ENCODE data around the gene APP. TPM values are rescaled to one million over a fixed set of nuclear protein-coding genes. Genes with fewer than 3 reads are reported as not detected.

The APP gene
- total RNA-seq, 5 donors from 2014 or later (not counting 1 experiment from before 2014, with no cell fraction given) = 33.7 to 44.7 (median 37.5) TPM

DNA sequence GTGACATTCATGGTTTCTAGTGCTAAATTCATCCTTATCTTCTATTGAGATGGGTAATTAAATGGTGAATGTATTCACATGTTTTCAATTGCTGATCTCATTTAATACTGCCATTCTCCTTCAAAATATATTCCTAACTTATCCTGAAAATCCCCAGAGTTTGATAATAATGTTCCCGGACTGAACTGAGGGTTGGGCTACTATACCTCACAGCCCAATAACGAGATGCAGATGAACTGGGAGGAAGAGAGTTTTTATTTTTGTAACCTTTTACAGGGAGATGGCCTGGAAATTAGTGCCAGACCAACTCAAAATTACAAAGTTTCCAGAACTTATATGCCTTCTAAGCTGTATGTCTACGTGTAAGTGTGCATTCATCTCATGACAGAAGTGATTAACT lies 210.8 kb downstream of the APP start:
- no peaks in the 10 kb centered on the region for H3K4me1 ChIP-seq (ENCODE audit: control insufficient read depth in 1 of 2, extremely low read depth in 1 of 2, insufficient read depth in 2 of 2, low read length in 2 of 2)
- H3K4me3 ChIP-seq (ENCODE audit: control insufficient read depth in 1 of 2, extremely low read depth in 1 of 2, low read length in 1 of 2) = no peak overlapping the region
- Mint-ChIP-seq H3K4me1 (peaks cover 0 to 7% (median 3%) of the 10 kb centered on the region in 3 donors), H3K9me3 (no peaks in the 10 kb centered on the region), H3K27me3 (no peaks in the 10 kb centered on the region), H3K4me3 (no peak overlapping the region), H3K27ac (no peak overlapping the region), H3K36me3 (peaks cover 23% of the 10 kb centered on the region)
- no peaks in the 10 kb centered on the region for H3K27me3 ChIP-seq (replicated peaks in 1 of 2; ENCODE audit: control insufficient read depth in 2 of 2, extremely low read depth in 1 of 2, insufficient read depth in 2 of 2, low read length in 1 of 2)
- peaks cover 0 to 3% of the 10 kb centered on the region in 2 donors for H3K36me3 ChIP-seq (ENCODE audit: control insufficient read depth in 2 of 2, extremely low read depth in 1 of 2, insufficient read depth in 1 of 2, low read length in 1 of 2)
- WGBS (ENCODE audit: insufficient coverage) = no CpG with 5 or more reads among the region's 3 CpGs
- ChIA-PET CTCF (no interaction called here), POLR2A (no interaction called here)
- ATAC-seq (replicated peaks in 1 of 4) = no peak
- DNase-seq = no peak
- H3K27ac ChIP-seq (ENCODE audit: low read length) = no peak overlapping the region
- H3K9me3 ChIP-seq = no peaks in the 10 kb centered on the region

DNA sequence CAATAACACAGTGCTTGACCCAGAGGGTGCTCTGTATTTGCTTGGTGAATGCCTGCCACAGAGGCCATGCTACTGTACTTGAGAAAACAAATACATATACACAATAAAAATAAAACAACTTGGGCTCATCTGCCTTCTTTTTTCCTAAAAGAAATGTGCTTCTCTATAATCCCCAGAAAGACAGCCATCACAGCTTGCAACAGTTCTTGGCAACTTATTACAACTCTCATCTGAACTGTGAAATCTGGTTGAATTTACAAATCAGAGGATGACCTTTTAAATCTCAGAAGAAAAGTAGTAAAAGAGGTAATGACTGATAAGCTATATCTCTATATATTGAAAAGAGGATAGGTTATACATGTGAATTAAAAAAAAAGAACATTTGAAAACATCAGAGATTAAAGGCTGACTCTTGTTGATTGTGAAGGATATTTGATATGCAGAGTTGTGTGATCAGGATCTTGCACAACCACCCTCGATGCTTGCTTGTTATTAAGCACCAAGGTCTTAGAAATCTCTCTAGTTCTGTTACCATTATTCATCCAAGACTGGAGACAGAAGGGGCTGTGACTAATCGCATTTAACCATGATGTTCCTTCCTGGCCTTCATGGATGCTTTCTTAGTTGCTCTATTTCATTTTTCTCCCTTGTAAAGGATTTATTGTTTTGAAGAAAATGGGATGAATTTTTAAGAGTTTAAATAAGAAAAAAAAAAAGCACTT lies 213.4 kb downstream of the APP start:
- peaks cover 0 to 7% (median 3%) of the 10 kb centered on the region in 3 donors for H3K4me1 Mint-ChIP-seq
- H3K9me3 ChIP-seq = no peaks in the 10 kb centered on the region
- H3K4me3 ChIP-seq (ENCODE audit: control insufficient read depth in 1 of 2, extremely low read depth in 1 of 2, low read length in 1 of 2) = no peak overlapping the region
- peaks cover 29% of the 10 kb centered on the region for H3K36me3 Mint-ChIP-seq
- WGBS (ENCODE audit: insufficient coverage) = no CpG with 5 or more reads among the region's 2 CpGs
- H3K4me1 ChIP-seq (ENCODE audit: control insufficient read depth in 1 of 2, extremely low read depth in 1 of 2, insufficient read depth in 2 of 2, low read length in 2 of 2) = no peaks in the 10 kb centered on the region
- DNase-seq (no peak), ATAC-seq (replicated peaks in 1 of 4) (no peak)
- H3K27me3 ChIP-seq (replicated peaks in 1 of 2; ENCODE audit: control insufficient read depth in 2 of 2, extremely low read depth in 1 of 2, insufficient read depth in 2 of 2, low read length in 1 of 2) = no peaks in the 10 kb centered on the region
- no peaks in the 10 kb centered on the region for H3K27me3 Mint-ChIP-seq
- H3K36me3 ChIP-seq (ENCODE audit: control insufficient read depth in 2 of 2, extremely low read depth in 1 of 2, insufficient read depth in 1 of 2, low read length in 1 of 2) = peaks cover 0 to 3% of the 10 kb centered on the region in 2 donors
- no peak overlapping the region for H3K4me3 Mint-ChIP-seq
- no peak overlapping the region for H3K27ac Mint-ChIP-seq
- ChIA-PET CTCF (no interaction called here), POLR2A (interaction anchor here in 1 of 2 donors (0.6 kb wide), 1 partner anchor 42 kb away, joined by 3 read pairs; no protein-coding TSS in a partner anchor)
- H3K9me3 Mint-ChIP-seq = no peaks in the 10 kb centered on the region
- H3K27ac ChIP-seq (ENCODE audit: low read length) = no peak overlapping the region

DNA sequence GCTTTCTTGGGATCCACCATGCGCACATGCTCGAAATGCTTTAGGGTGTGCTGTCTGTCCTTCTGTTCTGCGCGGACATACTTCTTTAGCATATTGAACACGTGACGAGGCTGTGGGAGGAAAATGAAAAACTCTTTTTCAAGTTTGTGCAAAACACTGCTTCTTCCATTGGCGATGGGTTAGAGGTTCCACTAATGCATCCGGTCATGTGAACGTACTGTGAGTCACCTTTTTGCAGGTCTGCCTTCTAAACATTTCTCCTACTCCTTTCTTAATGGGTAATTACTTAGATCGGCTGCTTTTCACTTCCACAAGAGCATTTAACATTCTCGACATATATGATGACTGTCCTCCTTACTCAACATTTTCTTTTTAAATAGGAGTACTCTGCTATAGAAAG lies 214.9 kb downstream of the APP start:
- Histone ChIP-seq H3K27ac (ENCODE audit: low read length) (no peak overlapping the region), H3K9me3 (no peaks in the 10 kb centered on the region), H3K27me3 (replicated peaks in 1 of 2; ENCODE audit: control insufficient read depth in 2 of 2, extremely low read depth in 1 of 2, insufficient read depth in 2 of 2, low read length in 1 of 2) (no peaks in the 10 kb centered on the region), H3K36me3 (ENCODE audit: control insufficient read depth in 2 of 2, extremely low read depth in 1 of 2, insufficient read depth in 1 of 2, low read length in 1 of 2) (peaks cover 0 to 3% of the 10 kb centered on the region in 2 donors), H3K4me1 (ENCODE audit: control insufficient read depth in 1 of 2, extremely low read depth in 1 of 2, insufficient read depth in 2 of 2, low read length in 2 of 2) (no peaks in the 10 kb centered on the region), H3K4me3 (ENCODE audit: control insufficient read depth in 1 of 2, extremely low read depth in 1 of 2, low read length in 1 of 2) (no peak overlapping the region)
- 98% methylated on average over 7 of the region's 11 CpGs for WGBS (ENCODE audit: insufficient coverage)
- ATAC-seq (replicated peaks in 1 of 4) (no peak), DNase-seq (no peak)
- Mint-ChIP-seq H3K36me3 (peaks cover 36% of the 10 kb centered on the region), H3K4me1 (no peaks in the 10 kb centered on the region), H3K4me3 (no peak overlapping the region), H3K27me3 (no peaks in the 10 kb centered on the region), H3K9me3 (no peaks in the 10 kb centered on the region), H3K27ac (no peak overlapping the region)
- POLR2A ChIA-PET = no interaction called here
- CTCF ChIA-PET = no interaction called here

DNA sequence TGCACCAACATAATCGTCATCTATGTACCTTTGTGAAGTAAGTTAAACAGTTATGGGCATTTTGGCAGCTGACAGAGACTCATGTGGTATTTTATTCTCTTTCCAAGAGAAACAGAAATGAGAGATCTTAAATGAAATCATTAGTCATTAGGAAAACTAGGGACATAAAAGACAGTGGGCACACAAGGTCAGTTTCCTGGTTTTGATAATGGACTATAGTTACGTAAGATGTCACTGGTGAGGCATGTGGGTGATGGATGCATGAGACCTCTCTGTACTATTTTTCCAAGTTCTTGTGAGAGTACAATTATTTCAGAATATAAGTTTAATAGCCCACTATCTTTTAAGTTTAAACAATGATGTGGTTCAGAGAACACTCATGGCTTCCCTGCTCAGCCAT lies 216.9 kb downstream of the APP start:
- POLR2A ChIA-PET = no interaction called here
- WGBS (ENCODE audit: insufficient coverage) = no CpG with 5 or more reads among the region's 2 CpGs
- H3K4me1 Mint-ChIP-seq = no peaks in the 10 kb centered on the region
- no peaks in the 10 kb centered on the region for H3K4me1 ChIP-seq (ENCODE audit: control insufficient read depth in 1 of 2, extremely low read depth in 1 of 2, insufficient read depth in 2 of 2, low read length in 2 of 2)
- ATAC-seq (replicated peaks in 1 of 4) (no peak), DNase-seq (no peak)
- no peaks in the 10 kb centered on the region for H3K9me3 ChIP-seq
- H3K36me3 Mint-ChIP-seq = peaks cover 34% of the 10 kb centered on the region
- no peak overlapping the region for H3K4me3 ChIP-seq (ENCODE audit: control insufficient read depth in 1 of 2, extremely low read depth in 1 of 2, low read length in 1 of 2)
- no peak overlapping the region for H3K4me3 Mint-ChIP-seq
- H3K9me3 Mint-ChIP-seq = no peaks in the 10 kb centered on the region
- peaks cover 0 to 3% of the 10 kb centered on the region in 2 donors for H3K36me3 ChIP-seq (ENCODE audit: control insufficient read depth in 2 of 2, extremely low read depth in 1 of 2, insufficient read depth in 1 of 2, low read length in 1 of 2)
- CTCF ChIA-PET = no interaction called here
- no peak overlapping the region for H3K27ac ChIP-seq (ENCODE audit: low read length)
- H3K27ac Mint-ChIP-seq = no peak overlapping the region
- H3K27me3 ChIP-seq (replicated peaks in 1 of 2; ENCODE audit: control insufficient read depth in 2 of 2, extremely low read depth in 1 of 2, insufficient read depth in 2 of 2, low read length in 1 of 2) = no peaks in the 10 kb centered on the region
- no peaks in the 10 kb centered on the region for H3K27me3 Mint-ChIP-seq

DNA sequence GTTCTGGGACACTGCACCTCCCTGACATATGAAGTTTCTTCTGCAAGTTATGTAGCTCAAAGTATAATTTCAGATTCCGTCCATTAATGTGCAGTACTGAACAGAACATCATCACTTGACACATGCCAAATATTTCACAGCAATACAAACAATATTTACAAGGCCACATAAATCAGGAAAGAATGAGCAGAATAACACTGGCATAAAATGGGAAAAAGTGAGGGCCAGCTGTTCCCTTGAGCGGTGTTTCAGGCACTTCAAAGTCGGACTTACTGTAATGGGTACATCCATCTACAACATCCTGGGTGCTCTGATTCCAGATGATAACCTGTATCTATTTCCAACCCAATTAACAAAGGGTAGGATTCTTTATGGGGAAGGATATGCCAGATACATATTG lies 217.4 kb downstream of the APP start:
- Histone ChIP-seq H3K27me3 (replicated peaks in 1 of 2; ENCODE audit: control insufficient read depth in 2 of 2, extremely low read depth in 1 of 2, insufficient read depth in 2 of 2, low read length in 1 of 2) (no peaks in the 10 kb centered on the region), H3K4me3 (ENCODE audit: control insufficient read depth in 1 of 2, extremely low read depth in 1 of 2, low read length in 1 of 2) (no peak overlapping the region), H3K27ac (ENCODE audit: low read length) (no peak overlapping the region), H3K36me3 (ENCODE audit: control insufficient read depth in 2 of 2, extremely low read depth in 1 of 2, insufficient read depth in 1 of 2, low read length in 1 of 2) (peaks cover 0 to 3% of the 10 kb centered on the region in 2 donors), H3K9me3 (no peaks in the 10 kb centered on the region), H3K4me1 (ENCODE audit: control insufficient read depth in 1 of 2, extremely low read depth in 1 of 2, insufficient read depth in 2 of 2, low read length in 2 of 2) (no peaks in the 10 kb centered on the region)
- no peak overlapping the region for H3K4me3 Mint-ChIP-seq
- ATAC-seq (replicated peaks in 1 of 4) (no peak), DNase-seq (no peak)
- H3K27me3 Mint-ChIP-seq = no peaks in the 10 kb centered on the region
- H3K27ac Mint-ChIP-seq = no peak overlapping the region
- POLR2A ChIA-PET = no interaction called here
- H3K4me1 Mint-ChIP-seq = no peaks in the 10 kb centered on the region
- H3K36me3 Mint-ChIP-seq = peaks cover 34% of the 10 kb centered on the region
- no CpG with 5 or more reads among the region's 3 CpGs for WGBS (ENCODE audit: insufficient coverage)
- no peaks in the 10 kb centered on the region for H3K9me3 Mint-ChIP-seq
- CTCF ChIA-PET = interaction anchor here in 1 of 2 donors (0.6 kb wide), 1 partner anchor 16 kb away, joined by 4 read pairs; no protein-coding TSS in a partner anchor

DNA sequence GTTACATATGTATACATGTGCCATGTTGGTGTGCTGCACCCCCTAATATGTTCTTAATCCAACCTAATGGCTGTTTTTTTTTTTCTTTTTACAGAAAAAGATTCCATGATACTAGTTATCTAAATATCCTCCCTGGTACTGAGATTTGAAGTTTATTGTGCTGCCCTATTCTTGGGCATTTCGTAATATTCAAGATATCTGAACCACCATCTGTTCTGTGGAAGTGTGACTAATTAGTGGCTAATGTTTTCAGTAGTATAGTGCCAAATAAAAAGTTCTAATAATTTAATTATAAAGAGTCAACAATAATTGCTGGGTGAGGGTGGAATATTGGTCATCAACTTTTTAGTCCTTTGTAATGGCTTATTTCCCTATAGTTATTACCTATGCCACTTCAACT lies 218.3 kb downstream of the APP start:
- Mint-ChIP-seq H3K27ac (no peak overlapping the region), H3K36me3 (peaks cover 34% of the 10 kb centered on the region), H3K27me3 (no peaks in the 10 kb centered on the region), H3K9me3 (no peaks in the 10 kb centered on the region), H3K4me3 (no peak overlapping the region), H3K4me1 (no peaks in the 10 kb centered on the region)
- no peak for DNase-seq
- ChIA-PET CTCF (interaction anchor here in 1 of 2 donors (0.6 kb wide), 1 partner anchor 92 kb away, joined by 3 read pairs; no protein-coding TSS in a partner anchor), POLR2A (interaction anchor here in 1 of 2 donors (0.6 kb wide), 1 partner anchor 132 kb away, joined by 3 read pairs; no protein-coding TSS in a partner anchor)
- Histone ChIP-seq H3K4me3 (ENCODE audit: control insufficient read depth in 1 of 2, extremely low read depth in 1 of 2, low read length in 1 of 2) (no peak overlapping the region), H3K27me3 (replicated peaks in 1 of 2; ENCODE audit: control insufficient read depth in 2 of 2, extremely low read depth in 1 of 2, insufficient read depth in 2 of 2, low read length in 1 of 2) (no peaks in the 10 kb centered on the region), H3K9me3 (no peaks in the 10 kb centered on the region), H3K27ac (ENCODE audit: low read length) (no peak overlapping the region), H3K36me3 (ENCODE audit: control insufficient read depth in 2 of 2, extremely low read depth in 1 of 2, insufficient read depth in 1 of 2, low read length in 1 of 2) (peaks cover 0 to 3% of the 10 kb centered on the region in 2 donors), H3K4me1 (ENCODE audit: control insufficient read depth in 1 of 2, extremely low read depth in 1 of 2, insufficient read depth in 2 of 2, low read length in 2 of 2) (no peaks in the 10 kb centered on the region)
- no peak for ATAC-seq (replicated peaks in 1 of 4)
- WGBS (ENCODE audit: insufficient coverage) = no CpG with 5 or more reads among the region's 1 CpG

All from T-cell (primary cell).